Fibroblast of skin of back (primary cell): ENCODE data around the gene TOMM40. TPM values are rescaled to one million over a fixed set of nuclear protein-coding genes. Genes with fewer than 3 reads are reported as not detected.
A peak's percentile ranks its signal among the peaks of the same experiment; 100 is the strongest.
"Not testable (repeated sequence)": the region's sequence is repeated elsewhere in the genome, so short reads cannot be mapped to it uniquely, and the experiment has no call there.

ENCODE experiments used
- DNase-seq: peaks from one replicate; pipeline ENCODE4 v3.0.0-alpha.2; 2013
- polyA plus RNA-seq, 2 experiments: library from polyadenylated mRNA; unstranded; fragments of 120-200 nt; gene quantifications; one replicate each; pipeline ENCODE4 v1.2.1, GENCODE V29; 2013; ENCODE audit not compliant: insufficient read length in 2 of 2

TOMM40 gene
- polyA plus RNA-seq (2013, experiment 1 of 2; ENCODE audit: insufficient read length) = 88.7 TPM
- polyA plus RNA-seq (2013, experiment 2 of 2; ENCODE audit: insufficient read length) = 37.3 TPM

DNA sequence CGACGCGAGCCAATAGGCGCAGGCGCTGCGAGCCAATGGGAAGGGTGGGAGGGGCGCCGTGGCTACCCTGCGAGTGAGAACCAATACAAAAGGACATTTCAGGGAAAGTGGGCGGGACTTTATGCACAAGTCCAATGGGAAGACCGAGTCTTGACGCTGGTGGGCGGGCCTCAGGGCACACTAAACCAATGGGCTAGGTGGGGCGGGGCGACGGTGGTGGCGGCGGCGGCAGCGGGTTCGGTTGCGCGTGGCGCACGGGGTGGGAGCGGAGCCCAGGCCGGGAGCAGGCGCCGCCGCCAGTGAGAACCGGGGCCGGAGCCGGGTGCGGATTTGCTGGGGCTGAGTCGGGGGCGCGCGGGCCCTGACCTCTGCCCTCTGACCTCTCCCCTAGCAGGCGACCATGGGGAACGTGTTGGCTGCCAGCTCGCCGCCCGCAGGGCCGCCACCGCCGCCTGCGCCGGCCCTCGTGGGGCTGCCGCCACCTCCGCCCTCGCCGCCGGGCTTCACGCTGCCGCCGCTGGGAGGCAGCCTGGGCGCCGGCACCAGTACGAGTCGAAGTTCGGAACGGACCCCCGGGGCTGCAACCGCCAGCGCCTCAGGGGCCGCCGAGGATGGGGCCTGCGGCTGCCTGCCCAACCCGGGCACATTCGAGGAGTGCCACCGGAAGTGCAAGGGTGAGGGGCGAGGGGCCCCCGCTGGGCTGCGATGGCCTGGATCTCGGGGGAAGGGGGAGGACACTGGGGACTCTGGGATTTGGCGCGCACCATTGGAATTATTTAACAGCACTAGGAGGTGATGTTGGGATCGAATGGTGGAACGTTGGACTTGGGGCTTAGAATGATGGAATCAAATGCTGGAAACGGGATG, at the start of gene TOMM40:
TOMM40 (plus strand) TSS at position 239 of the 867 bp plus-strand sequence; CDS start at position 401, 162 bp downstream.
- peak; percentile 100 for DNase-seq

DNA sequence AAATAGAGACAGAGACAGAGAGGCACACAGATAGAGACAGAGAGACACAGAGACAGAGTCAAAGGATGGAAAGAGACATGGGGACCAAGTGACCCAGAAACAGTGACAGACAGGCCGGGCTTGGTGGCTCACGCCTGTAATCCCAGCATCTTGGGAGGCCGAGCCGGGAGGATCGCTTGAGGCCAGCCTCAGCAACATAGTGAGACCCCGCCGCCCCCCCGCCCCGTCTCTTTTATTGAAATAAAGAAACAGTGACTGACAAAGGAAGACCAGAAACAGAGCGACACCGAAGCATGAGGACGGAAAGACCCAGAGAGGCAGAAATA, 45.8 kb upstream of the TOMM40 start:
- DNase-seq = no peak

- DNase-seq = peak; percentile 97
These were observed 45.2 kb upstream of the TOMM40 start, which contains the start of gene NECTIN2 for GRCh38 chr19:44845612-44846454. TSS of gene NECTIN2 (plus strand) at chr19:44846297. CDS start at chr19:44846526, 229 bp downstream.

DNA sequence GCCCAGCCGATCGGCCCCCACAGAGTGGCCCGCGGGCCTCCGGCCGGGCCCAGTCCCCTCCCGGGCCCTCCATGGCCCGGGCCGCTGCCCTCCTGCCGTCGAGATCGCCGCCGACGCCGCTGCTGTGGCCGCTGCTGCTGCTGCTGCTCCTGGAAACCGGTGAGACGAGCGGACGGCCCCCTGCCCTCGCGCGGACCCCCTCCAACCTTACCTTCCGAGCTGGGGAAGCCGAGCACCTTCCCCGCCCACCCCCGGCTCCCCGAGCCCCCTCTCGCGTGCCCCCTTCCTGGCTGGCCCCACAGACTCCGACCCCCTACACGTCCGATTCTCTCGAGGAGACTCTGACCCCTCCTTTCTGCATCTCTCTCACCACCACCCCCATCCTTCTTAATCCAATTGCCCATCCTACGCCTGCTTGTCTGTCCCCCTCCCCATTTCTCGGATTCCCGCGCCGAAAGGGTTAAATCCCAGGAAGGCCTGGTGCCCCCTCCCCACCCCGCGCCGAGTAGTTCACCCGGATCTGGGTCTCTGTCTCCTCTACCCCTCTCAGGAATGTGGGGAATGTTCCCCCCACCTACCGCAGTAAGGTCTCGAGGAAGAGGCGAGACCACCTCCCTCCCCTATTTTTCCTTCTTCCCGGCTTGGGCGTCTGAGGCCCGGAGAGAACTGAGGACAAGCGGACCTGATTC, 44.5 kb upstream of the TOMM40 start:
- DNase-seq = peak; percentile 66

GRCh38 chr19:44847144-44848035, 43.7 kb upstream of the TOMM40 start:
- peak; percentile 65 for DNase-seq

DNA sequence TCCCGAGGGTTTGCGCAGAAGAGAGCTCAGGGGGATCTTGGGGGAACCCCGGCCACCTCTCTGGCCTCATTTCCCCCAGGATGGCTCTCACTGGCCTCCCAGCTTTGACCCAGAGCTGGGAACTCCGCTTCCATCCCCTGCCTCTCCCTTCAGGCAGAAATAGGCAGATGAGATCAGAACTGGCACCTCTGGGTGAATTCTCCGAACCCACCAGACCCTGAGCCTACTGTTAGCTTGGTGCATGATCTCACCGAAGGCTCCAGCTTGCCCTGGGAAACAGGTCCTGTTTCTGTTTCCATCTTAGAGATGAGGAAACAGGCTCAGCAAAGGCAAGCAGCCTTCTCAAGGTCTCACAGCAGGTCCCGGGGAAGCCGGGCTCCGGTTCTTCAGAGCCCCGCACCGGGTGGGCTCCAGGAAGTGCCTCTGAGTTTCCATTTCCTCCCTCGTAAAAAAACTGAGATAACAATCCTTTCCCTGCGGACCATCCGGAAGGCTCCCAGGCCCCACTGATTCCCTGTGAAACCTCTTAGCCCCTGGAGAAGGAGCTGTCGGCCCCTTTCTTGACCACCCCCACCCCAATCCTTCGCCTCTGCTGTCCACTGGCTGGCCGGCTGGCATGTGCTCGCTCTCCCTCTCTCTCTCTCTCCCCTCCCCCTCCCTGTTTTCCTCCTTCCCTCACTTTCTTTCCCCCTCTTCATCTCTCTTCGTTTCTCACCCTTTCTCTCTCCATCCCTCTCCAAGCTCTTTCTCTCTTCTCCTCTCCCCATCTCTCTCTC, 42.8 kb upstream of the TOMM40 start:
- peak; percentile 45 for DNase-seq

DNA sequence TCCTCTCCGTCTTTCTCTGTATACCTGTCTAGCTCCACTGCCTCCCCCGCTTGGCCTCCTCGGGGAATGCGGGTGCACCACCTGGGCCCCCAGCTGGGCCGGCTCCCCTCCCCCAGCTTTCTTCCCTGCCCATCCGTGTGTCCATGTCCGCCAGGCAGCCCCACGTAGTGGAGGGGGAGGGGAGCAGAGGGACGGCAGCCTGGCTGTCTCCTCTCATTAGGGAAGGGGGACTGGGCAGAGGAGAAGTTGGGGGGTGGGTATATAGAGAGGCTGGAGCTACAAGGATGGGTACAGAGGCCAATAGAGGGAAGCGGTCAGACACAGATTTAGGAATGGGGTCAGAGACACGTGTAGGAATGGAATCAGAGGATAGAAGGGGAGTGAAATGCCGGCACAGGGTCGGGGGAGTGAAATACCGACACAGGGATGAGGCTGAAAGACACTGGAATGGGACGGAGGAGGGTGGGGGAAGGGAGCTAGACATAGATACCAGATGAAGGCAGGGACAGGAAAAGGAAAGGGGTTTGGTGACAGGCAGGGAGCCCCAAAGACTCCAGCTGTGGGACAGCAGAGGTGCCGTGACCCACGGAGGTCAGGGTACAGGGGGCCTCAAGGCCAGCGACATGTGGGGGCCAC, 42.1 kb upstream of the TOMM40 start:
- DNase-seq = no peak

GRCh38 chr19:44850641-44851109, 40.4 kb upstream of the TOMM40 start:
- DNase-seq = no peak

DNA sequence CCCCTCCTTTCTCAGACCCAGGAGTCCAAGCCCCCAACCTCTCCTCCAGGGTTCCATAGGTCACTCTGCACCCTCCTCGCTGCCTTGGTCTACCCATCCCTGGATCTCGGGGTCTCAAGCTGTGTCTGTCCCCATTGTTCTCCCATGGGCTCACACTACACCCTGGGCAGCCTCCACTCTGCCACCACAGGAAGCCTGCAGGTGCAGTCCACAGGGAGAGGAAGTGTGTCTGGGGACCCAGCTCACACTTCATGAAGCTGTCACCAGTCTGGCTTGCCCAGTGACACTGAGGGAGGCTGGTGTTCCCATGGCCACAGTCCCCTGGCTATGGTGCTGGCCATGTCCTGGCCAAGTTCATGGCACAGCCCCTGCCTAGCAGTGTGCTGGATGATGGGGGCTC, 39.6 kb upstream of the TOMM40 start:
- DNase-seq = no peak

GRCh38 chr19:44855606-44856005, 35.4 kb upstream of the TOMM40 start:
- DNase-seq = no peak

GRCh38 chr19:44856421-44857083, 34.5 kb upstream of the TOMM40 start:
- no peak for DNase-seq

- no peak for DNase-seq
These were observed 33.2 kb upstream of the TOMM40 start for GRCh38 chr19:44857837-44858236.

GRCh38 chr19:44861576-44861975, 29.5 kb upstream of the TOMM40 start:
- not testable (repeated sequence) for DNase-seq

- no peak for DNase-seq
These were observed 27.1 kb upstream of the TOMM40 start for GRCh38 chr19:44863990-44864389.

GRCh38 chr19:44865196-44865767, 25.8 kb upstream of the TOMM40 start:
- DNase-seq = no peak

DNA sequence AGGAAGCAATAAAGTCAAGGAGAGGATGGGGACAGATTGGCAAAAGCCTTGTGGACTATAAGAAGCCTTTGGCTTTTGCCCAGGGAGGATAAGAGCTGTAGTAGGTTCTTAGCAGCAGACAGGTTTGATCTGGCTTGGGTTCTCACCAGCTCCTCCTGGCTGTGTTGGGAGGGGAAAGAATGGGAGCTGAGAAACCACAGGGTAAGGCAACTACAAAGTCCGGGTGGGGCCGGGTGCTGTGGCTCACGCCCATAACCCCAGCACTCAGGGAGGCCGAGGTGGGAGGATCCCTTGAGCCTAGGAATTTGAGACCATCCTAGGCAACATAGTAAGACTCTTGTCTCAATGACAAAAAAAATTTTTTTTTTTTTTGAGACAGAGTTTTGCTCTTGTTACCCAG, 24.4 kb upstream of the TOMM40 start:
- no peak for DNase-seq

- no peak for DNase-seq
These were observed 23.5 kb upstream of the TOMM40 start for GRCh38 chr19:44867578-44867977.

- peak; percentile 78 for DNase-seq
These were observed 21.2 kb upstream of the TOMM40 start for GRCh38 chr19:44869733-44870470.
